GM19043 (cell line): ENCODE measurements around the gene GPR141.
A peak's percentile ranks its signal among the peaks of the same experiment; 100 is the strongest.

Experiments used
- ATAC-seq: cut with Tn5 transposase; IDR thresholded peaks from one replicate; pipeline ENCODE4 v1.9.1; 2021; ENCODE audit warnings: low read depth; ENCODE audit not compliant: unreplicated experiment

The GPR141 gene

GRCh38 chr7:37775921-37776320 lies 92.4 kb downstream of the GPR141 start:
- ATAC-seq, result no peak

- no peak for ATAC-seq
These were observed 97.6 kb downstream of the GPR141 start for GRCh38 chr7:37781156-37781555.

GRCh38 chr7:37782166-37782565 lies 98.6 kb downstream of the GPR141 start:
- ATAC-seq, result no peak

- ATAC-seq, result no peak
These were observed 100.4 kb downstream of the GPR141 start for GRCh38 chr7:37784015-37784414.

- ATAC-seq, result peak; percentile 86
These were observed 103.4 kb downstream of the GPR141 start for GRCh38 chr7:37786741-37787569.
